ENCODE data around the gene SLC6A17.

Gene SLC6A17

GRCh38 chr1:110223127-110223526 is 72.8 kb downstream of the SLC6A17 start:
- no peak for DNase-seq (ENCODE audit: low spot score)

GRCh38 chr1:110223581-110223980 is 73.3 kb downstream of the SLC6A17 start:
- no peak for DNase-seq (ENCODE audit: low spot score)

- no peak for DNase-seq (ENCODE audit: low spot score)
Measured at GRCh38 chr1:110224240-110224995, 74.1 kb downstream of the SLC6A17 start.

GRCh38 chr1:110225212-110225611 is 74.9 kb downstream of the SLC6A17 start:
- DNase-seq (ENCODE audit: low spot score), result no peak

GRCh38 chr1:110225756-110226404 is 75.6 kb downstream of the SLC6A17 start:
- DNase-seq (ENCODE audit: low spot score), result no peak

GRCh38 chr1:110227774-110228173 is 77.5 kb downstream of the SLC6A17 start:
- DNase-seq (ENCODE audit: low spot score), result no peak

- DNase-seq (ENCODE audit: low spot score), result no peak
Measured at GRCh38 chr1:110228381-110228780, 78.1 kb downstream of the SLC6A17 start.

GRCh38 chr1:110228869-110229268 is 78.6 kb downstream of the SLC6A17 start:
- DNase-seq (ENCODE audit: low spot score), result no peak

GRCh38 chr1:110229348-110230001 is 79.2 kb downstream of the SLC6A17 start:
- no peak for DNase-seq (ENCODE audit: low spot score)

GRCh38 chr1:110230381-110231199 is 80.3 kb downstream of the SLC6A17 start:
- no peak for DNase-seq (ENCODE audit: low spot score)

GRCh38 chr1:110233861-110234260 is 83.6 kb downstream of the SLC6A17 start:
- no peak for DNase-seq (ENCODE audit: low spot score)

- DNase-seq (ENCODE audit: low spot score), result no peak
Measured at GRCh38 chr1:110234691-110235090, 84.4 kb downstream of the SLC6A17 start.

GRCh38 chr1:110235181-110235833 is 85.0 kb downstream of the SLC6A17 start:
- no peak for DNase-seq (ENCODE audit: low spot score)

GRCh38 chr1:110235834-110236682 is 85.8 kb downstream of the SLC6A17 start:
- DNase-seq (ENCODE audit: low spot score), result peak; percentile 57

- DNase-seq (ENCODE audit: low spot score), result no peak
Measured at GRCh38 chr1:110237386-110238152, 87.3 kb downstream of the SLC6A17 start.

- DNase-seq (ENCODE audit: low spot score), result no peak
Measured at GRCh38 chr1:110239441-110240430, 89.4 kb downstream of the SLC6A17 start.

- DNase-seq (ENCODE audit: low spot score), result no peak
Measured at GRCh38 chr1:110240476-110241210, 90.3 kb downstream of the SLC6A17 start.

- no peak for DNase-seq (ENCODE audit: low spot score)
Measured at GRCh38 chr1:110241516-110241915, 91.2 kb downstream of the SLC6A17 start.
